GM12891 (cell line): ENCODE results near the gene PROB1.
A peak's percentile ranks its signal among the peaks of the same experiment; 100 is the strongest.
"Not testable (repeated sequence)": the region's sequence is repeated elsewhere in the genome, so short reads cannot be mapped to it uniquely, and the experiment has no call there.

Experiments
- DNase-seq: peaks from one replicate; pipeline ENCODE4 v3.0.0; 2011; ENCODE audit warnings: low spot score; ENCODE audit not compliant: insufficient read length
- FAIRE-seq: peaks from 2 replicates; lab custom pipeline; 2011; peaks lifted over from hg19 to GRCh38; lab: Jason Lieb, UNC
- PAX5 ChIP-seq: IDR thresholded peaks from 2 replicates; pipeline ENCODE4 v1.6.1; 2011; ENCODE audit warnings: low read length, moderate library complexity, mild to moderate bottlenecking; ENCODE audit not compliant: insufficient read depth, severe bottlenecking
- POLR2A ChIP-seq: IDR thresholded peaks from 2 replicates; pipeline ENCODE4 v1.6.1; 2011; ENCODE audit warnings: low read depth, low read length, control low read depth
- POLR2AphosphoS5 ChIP-seq: IDR thresholded peaks from 2 replicates; pipeline ENCODE4 v1.6.1; 2011; ENCODE audit warnings: low read depth, low read length, control low read depth
- POU2F2 ChIP-seq: IDR thresholded peaks from 2 replicates; pipeline ENCODE4 v1.6.1; 2011; ENCODE audit warnings: low read depth, mild to moderate bottlenecking, control low read depth, low read length, moderate library complexity
- SPI1 ChIP-seq: IDR thresholded peaks from 2 replicates; pipeline ENCODE4 v1.6.1; 2011; ENCODE audit warnings: low read depth, low read length, control low read depth
- TAF1 ChIP-seq: IDR thresholded peaks from 2 replicates; pipeline ENCODE4 v1.6.1; 2011; ENCODE audit warnings: low read depth, low read length, control low read depth

The PROB1 gene

GRCh38 chr5:139413153-139413552, 18.2 kb upstream of the PROB1 start:
- FAIRE-seq (no peak), DNase-seq (no peak)
- TF ChIP-seq SPI1 (no peak), POLR2A (no peak), POU2F2 (no peak), TAF1 (no peak), POLR2AphosphoS5 (no peak), PAX5 (no peak)

DNA sequence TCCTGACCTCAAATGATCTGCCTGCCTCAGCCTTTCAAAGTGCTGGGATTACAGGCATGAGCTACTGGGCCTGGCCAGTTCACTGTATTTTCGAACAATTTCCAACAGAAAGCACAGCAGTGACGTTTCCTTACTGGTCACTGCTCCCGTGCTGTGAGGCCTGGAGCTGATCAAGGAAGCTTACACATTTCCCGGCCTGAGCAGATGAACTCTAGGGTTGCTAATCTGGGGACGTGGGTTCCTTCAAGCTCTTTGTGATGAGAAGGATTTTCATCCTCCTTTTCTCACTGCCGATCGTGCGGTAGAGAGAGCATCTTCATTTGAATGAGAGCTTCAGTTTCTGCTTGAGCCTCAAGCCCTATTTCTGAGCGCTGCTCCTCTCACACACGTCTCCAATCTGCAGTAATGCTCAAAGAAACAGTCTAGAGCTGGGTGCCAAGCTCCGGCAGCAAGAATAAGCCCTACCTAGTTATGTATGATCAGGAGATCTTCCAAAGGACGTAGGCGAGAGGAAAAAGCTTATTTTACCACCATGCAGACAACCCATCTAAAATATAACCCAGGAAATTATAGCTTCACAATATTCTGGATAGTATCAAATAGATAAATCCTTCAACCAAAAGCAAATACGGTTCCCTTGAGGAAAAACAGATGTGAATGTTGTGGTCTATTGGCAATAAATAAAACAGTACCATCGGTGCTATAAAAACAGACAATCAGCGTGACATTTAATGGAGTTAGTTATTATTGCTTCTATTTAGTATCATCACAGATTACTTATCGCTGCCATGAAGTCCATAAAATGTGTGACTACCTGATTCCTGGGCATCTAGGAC, 16.3 kb upstream of the PROB1 start:
- TF ChIP-seq POLR2AphosphoS5 (no peak), POU2F2 (no peak), POLR2A (no peak), SPI1 (no peak), PAX5 (no peak), TAF1 (no peak)
- FAIRE-seq (no peak), DNase-seq (no peak)

- no peak for DNase-seq
- FAIRE-seq: no peak
- TF ChIP-seq POU2F2 (no peak), TAF1 (no peak), SPI1 (no peak), POLR2A (no peak), PAX5 (no peak), POLR2AphosphoS5 (no peak)
These were observed 15.5 kb upstream of the PROB1 start for GRCh38 chr5:139410121-139410992.

- not testable (repeated sequence) for FAIRE-seq, DNase-seq
These were observed 14.2 kb upstream of the PROB1 start for GRCh38 chr5:139409116-139409515.

GRCh38 chr5:139408191-139408590, 13.3 kb upstream of the PROB1 start:
- FAIRE-seq: no peak
- no peak for DNase-seq
- TF ChIP-seq PAX5: no peak
- no peak for TF ChIP-seq POLR2AphosphoS5
- no peak for TF ChIP-seq SPI1
- TF ChIP-seq TAF1: no peak
- TF ChIP-seq POU2F2: no peak
- no peak for TF ChIP-seq POLR2A

GRCh38 chr5:139407517-139407916, 12.6 kb upstream of the PROB1 start:
- DNase-seq: no peak
- TF ChIP-seq POLR2AphosphoS5 (no peak), TAF1 (no peak), POU2F2 (no peak), SPI1 (peak; percentile 72), PAX5 (no peak), POLR2A (no peak)
- peak; percentile 28 for FAIRE-seq

GRCh38 chr5:139406963-139407362, 12.1 kb upstream of the PROB1 start:
- FAIRE-seq: no peak
- TF ChIP-seq SPI1 (no peak), POLR2A (no peak), PAX5 (no peak), POLR2AphosphoS5 (no peak), TAF1 (no peak), POU2F2 (no peak)
- DNase-seq: no peak

DNA sequence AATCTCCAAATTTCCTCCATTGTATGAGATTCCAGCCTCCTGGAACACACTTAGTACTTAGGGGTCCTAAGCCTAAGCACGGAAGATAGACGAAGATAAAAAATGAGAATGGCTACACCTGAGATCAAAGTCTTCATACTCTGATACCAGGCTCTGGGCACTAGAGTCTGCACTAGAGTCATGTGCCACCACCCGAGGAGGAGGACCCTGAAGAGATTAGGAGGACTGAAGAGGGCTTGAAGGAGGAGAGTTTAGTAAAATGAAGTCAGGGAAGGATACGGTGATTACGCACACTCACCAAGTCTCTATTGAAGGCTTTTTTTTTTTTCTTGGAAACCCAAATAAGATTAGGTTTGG, 9.6 kb upstream of the PROB1 start:
- no peak for FAIRE-seq
- no peak for TF ChIP-seq POU2F2
- no peak for TF ChIP-seq POLR2A
- no peak for TF ChIP-seq POLR2AphosphoS5
- TF ChIP-seq TAF1: no peak
- TF ChIP-seq PAX5: no peak
- TF ChIP-seq SPI1: no peak
- no peak for DNase-seq

GRCh38 chr5:139403787-139404483, 9.0 kb upstream of the PROB1 start, which contains the start of gene SPATA24:
Gene SPATA24 (minus strand): TSS chr5:139404089. CDS start chr5:139404060, 29 bp downstream.
- TF ChIP-seq TAF1 (no peak), PAX5 (no peak), POLR2A (peak; percentile 40; the same call in 1 of the 2 replicates), POLR2AphosphoS5 (no peak), SPI1 (peak; percentile 13; the same call in 1 of the 2 replicates), POU2F2 (no peak)
- FAIRE-seq (peak; percentile 96), DNase-seq (peak; percentile 88)
